ENCODE results near the gene SYNE4.
A peak's percentile ranks its signal among the peaks of the same experiment; 100 is the strongest.

DNA sequence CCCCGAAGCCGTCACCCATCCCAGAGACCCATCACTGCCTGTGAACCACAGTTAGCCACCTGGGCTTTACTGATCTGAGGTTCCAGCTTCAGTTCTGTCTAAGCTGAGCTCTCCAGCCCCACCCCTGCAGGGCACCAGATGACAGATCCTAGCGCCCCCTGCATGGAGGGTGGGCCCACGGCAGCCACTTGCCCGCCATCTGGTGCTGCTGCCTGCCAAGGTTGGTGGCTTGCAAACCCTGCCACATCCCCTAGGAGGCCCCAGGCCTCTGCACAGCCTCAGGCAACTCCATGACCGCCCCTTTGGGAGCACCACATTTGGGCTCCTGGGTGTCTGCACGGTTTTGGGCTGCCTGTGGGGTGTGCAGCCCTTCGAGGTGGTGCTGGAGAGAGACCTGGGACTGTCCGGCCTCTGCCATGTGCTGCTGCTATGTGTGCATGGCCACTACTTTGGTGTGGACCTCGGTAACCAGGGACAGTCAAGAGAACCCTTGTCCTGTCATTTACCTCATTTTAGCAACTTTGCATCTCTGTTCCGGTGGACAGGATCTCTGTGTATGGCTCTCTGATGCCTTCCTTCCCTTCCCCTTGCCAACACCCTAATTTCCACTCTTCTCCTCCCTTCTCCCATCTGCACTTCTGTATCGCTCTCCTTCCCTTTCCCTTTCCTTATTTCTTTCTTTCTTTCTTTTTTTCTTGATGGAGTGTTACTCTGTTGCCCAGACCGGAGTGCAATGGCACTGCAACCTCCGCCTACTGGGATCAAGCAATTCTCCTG, 31.0 kb downstream of the SYNE4 start:
- TF ChIP-seq, protein P1, sequence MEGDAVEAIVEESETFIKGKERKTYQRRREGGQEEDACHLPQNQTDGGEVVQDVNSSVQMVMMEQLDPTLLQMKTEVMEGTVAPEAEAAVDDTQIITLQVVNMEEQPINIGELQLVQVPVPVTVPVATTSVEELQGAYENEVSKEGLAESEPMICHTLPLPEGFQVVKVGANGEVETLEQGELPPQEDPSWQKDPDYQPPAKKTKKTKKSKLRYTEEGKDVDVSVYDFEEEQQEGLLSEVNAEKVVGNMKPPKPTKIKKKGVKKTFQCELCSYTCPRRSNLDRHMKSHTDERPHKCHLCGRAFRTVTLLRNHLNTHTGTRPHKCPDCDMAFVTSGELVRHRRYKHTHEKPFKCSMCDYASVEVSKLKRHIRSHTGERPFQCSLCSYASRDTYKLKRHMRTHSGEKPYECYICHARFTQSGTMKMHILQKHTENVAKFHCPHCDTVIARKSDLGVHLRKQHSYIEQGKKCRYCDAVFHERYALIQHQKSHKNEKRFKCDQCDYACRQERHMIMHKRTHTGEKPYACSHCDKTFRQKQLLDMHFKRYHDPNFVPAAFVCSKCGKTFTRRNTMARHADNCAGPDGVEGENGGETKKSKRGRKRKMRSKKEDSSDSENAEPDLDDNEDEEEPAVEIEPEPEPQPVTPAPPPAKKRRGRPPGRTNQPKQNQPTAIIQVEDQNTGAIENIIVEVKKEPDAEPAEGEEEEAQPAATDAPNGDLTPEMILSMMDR (conservative IDR thresholded peaks at IDR 0.05; ENCODE audit: low read depth, low read length), result peak; percentile 54
- TF ChIP-seq EZH2 (IDR thresholded peaks at IDR 0.05; ENCODE audit: borderline replicate concordance, low read depth, low read length, poor library complexity, severe bottlenecking), result no peak

Data from A673 (cell line).